Mononuclear cell (primary cell): Measurements from ENCODE around the gene ERV3-1. TPM values are rescaled to one million over a fixed set of nuclear protein-coding genes. Genes with fewer than 3 reads are reported as not detected.
"Not testable (repeated sequence)": the region's sequence is repeated elsewhere in the genome, so short reads cannot be mapped to it uniquely, and the experiment has no call there.

ENCODE experiments used
- H3K27me3 ChIP-seq: 2 replicates; pipeline ENCODE4 v1.6.0; 2011; ENCODE audit warnings: low read length, control low read depth; ENCODE audit not compliant: insufficient read depth
- H3K4me1 ChIP-seq: 2 replicates; pipeline ENCODE4 v1.5.1; 2011; ENCODE audit warnings: mild to moderate bottlenecking, low read length, control low read depth; ENCODE audit not compliant: insufficient read depth
- H3K4me3 ChIP-seq: 2 replicates; pipeline ENCODE4 v1.5.1; 2011; ENCODE audit warnings: mild to moderate bottlenecking, low read length, moderate library complexity
- H3K9me3 ChIP-seq: 2 replicates; pipeline ENCODE4 v1.5.1; 2011; ENCODE audit warnings: low read depth, mild to moderate bottlenecking, control low read depth, low read length
- total RNA-seq: library from RNA; depleted of rRNA; stranded (reverse); fragments of >200 nt; gene quantifications from one replicate; pipeline ENCODE4 v1.2.3, GENCODE V29; 2012

ERV3-1 gene, protein sequence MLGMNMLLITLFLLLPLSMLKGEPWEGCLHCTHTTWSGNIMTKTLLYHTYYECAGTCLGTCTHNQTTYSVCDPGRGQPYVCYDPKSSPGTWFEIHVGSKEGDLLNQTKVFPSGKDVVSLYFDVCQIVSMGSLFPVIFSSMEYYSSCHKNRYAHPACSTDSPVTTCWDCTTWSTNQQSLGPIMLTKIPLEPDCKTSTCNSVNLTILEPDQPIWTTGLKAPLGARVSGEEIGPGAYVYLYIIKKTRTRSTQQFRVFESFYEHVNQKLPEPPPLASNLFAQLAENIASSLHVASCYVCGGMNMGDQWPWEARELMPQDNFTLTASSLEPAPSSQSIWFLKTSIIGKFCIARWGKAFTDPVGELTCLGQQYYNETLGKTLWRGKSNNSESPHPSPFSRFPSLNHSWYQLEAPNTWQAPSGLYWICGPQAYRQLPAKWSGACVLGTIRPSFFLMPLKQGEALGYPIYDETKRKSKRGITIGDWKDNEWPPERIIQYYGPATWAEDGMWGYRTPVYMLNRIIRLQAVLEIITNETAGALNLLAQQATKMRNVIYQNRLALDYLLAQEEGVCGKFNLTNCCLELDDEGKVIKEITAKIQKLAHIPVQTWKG
- 16.0 TPM for total RNA-seq

DNA sequence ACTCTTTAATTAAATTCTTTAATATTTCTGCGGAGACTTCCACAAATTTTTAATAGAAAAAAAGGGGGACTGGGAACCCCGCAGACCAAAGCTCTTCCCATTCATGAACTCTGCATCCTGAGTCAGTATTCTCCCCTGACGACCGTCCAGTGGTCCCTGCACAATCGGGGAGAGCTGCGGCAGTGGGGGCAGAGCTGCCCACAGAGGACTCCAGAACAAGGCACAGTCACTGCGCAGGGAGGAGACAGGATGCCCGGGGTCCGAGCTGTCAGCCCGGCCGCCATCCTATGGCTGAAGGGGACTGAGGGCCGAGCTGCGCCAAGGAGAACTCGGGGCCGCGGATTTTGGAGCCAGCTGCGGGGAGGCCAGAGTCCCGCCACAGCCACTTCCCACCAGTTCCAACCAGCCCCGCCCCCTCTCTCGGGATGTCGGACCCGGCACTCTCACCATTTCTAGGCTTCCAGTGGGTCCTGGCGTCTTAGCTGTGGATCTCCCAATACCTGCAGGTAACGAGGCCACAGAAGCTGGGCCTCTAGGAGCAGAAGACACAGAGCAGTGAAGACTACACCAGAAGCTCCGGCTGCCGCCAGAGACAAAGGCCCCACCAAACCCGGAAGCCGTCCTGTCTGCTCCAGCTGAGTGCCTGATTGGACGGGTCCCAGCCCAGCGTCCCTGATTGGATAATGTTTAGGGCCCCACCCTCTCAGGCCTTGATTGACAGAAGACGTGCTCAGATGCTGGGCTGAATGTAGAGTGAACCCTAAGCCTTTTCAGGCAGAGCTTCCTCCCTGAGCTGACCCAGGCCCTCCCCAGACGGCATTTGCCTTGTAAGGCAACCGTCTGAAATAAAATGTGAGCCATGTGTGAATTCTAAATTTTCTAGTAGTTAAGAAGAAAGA, at the start of gene ERV3-1:
Gene ERV3-1 (minus strand): TSS at position 594 of the 899 bp plus-strand sequence. CDS start 13,661 bp downstream, outside the sequence.
- Histone ChIP-seq H3K27me3 (no peaks in the 10 kb centered on the region), H3K9me3 (peaks cover 5% of the 10 kb centered on the region), H3K4me3 (peak within 1 kb of the TSS; percentile 81), H3K4me1 (peaks cover 32% of the 10 kb centered on the region)

DNA sequence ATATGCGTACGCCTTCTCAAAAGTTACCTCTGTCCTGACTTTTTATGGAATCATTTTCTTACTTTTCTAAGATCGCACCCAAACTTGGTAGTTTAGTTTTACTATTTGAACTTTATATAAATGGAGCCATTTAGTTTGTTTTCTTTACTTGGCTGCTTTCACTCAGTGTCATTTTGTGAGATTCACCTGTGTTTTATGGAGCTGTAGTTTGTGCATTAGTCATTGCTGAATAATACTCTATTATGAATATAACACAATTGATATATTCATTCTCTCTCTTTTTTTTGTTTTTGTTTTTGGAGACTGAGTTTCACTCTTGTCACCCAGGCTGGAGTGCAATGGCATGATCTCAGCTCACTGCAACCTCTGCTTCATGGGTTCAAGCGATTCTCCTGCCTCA, 49.3 kb upstream of the ERV3-1 start:
- H3K4me1 ChIP-seq, H3K27me3 ChIP-seq, H3K4me3 ChIP-seq, H3K9me3 ChIP-seq: not testable (repeated sequence)

DNA sequence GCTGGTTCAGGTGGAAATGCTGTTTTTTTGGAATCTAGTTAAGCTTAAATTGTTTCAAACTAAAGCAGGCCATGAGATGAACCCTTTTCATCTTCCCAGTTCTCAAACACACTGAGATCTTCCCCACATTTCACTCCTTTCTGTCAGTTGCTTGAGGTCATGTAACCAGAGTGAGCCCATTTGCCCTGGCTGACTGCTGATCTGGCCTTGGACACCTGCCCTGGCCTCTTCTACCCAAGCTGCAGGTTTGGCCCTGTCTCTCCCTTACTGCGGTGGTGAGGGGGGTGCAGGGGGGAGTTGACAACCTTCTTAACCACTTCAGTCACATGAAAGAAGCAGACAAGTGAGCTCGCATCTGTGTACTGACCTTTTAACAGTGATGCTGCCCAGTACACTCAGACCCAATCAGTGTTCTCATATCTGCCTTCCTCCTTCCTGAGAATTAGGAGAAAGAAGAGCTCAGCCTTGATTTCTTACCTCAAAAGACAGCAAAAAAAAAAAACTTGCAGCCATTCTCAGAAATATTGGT, 48.0 kb upstream of the ERV3-1 start:
- not testable (repeated sequence) for H3K4me3 ChIP-seq, H3K27me3 ChIP-seq, H3K9me3 ChIP-seq, H3K4me1 ChIP-seq

DNA sequence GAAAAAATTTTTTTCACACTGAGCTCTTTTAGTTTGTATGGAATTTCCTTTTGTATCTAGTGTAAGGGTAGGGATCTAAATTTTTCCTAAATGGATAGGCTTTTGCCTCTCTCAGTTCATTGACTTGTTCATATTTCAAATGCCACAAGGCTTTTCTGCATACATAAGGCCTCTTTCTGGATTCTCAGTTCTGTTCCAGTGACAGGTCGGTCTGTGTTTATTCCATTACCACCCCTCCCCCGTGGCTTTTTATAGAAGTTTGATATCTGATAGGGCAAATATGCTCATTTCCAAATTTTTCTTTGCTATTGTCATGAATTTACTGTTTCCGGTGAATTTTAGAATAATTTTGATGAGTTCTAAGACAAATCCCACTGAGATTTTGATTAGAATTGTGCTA, 45.2 kb upstream of the ERV3-1 start:
- not testable (repeated sequence) for H3K4me1 ChIP-seq, H3K9me3 ChIP-seq, H3K4me3 ChIP-seq, H3K27me3 ChIP-seq

DNA sequence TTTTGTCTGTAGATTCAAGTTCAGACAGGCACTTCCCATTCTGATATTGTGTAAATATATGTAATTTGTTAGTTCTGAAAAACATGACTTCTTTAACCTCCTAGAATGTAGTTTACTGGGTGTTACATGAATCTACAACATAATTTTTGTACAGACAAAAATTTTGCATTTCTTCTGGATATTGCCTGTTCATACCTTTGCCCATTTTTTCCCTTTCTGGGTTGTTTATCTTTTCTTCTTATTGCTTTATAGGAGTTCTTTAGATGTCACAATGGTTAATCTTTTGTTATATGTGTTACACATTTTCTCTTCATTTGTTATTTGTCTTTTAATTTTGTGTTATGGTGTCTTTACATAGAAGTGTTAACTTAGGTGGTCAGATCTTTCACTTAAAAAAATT, 44.7 kb upstream of the ERV3-1 start:
- H3K4me1 ChIP-seq, H3K27me3 ChIP-seq, H3K9me3 ChIP-seq, H3K4me3 ChIP-seq: not testable (repeated sequence)

DNA sequence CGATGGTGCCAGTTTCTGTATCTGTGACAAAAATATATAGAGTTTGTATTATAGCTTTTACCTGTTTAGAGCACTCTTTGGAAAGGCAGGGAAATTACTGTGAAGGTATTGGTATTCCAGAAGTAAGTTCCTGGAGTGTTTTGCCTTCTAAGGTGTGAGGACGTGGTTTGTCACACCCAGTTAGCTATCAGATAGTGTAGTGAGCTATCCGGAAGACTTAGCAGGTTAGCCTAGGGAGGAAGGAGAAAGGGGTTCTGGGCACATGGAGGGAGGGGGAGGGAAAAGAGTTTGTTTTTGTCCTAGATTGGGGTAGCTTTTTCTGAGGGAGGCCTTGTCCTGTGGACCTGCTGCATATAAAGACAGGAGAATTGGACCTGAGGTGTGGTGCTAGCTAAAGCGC, 39.8 kb upstream of the ERV3-1 start:
- not testable (repeated sequence) for H3K27me3 ChIP-seq, H3K9me3 ChIP-seq, H3K4me3 ChIP-seq, H3K4me1 ChIP-seq

DNA sequence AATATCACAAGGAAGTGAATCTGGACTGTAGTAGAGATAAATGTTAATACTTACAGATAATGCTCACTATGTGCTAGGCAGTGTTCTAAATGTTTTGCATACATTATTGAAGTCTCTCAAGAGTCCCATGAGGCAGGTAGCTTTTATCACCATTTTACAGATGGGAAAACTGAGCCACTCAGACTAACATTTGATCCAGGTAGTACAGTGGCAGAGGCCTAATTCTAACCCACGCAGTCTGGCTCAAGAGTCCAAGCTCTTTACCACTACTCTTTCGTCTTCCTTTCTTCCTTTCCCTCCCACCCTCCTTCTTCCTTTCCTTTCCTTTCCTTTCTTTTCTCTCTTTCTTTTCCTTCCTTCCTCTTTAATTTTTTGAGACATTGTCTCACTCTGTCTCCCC, 39.1 kb upstream of the ERV3-1 start:
- not testable (repeated sequence) for H3K9me3 ChIP-seq, H3K4me3 ChIP-seq, H3K27me3 ChIP-seq, H3K4me1 ChIP-seq

DNA sequence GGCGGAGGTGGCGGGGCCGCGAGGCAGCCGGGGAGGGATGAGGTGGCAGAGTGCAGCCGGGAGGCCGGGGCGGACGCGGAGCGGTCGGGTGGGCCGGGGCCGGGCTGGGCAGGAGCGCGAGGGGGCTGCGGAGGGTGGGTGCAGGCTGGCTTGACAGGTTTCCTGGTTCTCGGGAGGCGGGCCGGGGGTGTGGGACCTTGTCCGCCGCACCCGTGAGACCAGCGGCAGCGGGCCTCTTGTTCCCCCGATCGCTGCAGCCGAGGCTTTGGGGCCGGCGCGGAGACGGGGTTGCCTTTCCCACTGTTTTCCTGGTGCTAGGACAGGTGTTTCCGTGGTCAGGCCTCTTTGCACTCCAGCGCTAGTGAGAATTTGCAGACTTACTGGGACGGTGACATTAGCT, 32.3 kb upstream of the ERV3-1 start:
- not testable (repeated sequence) for H3K27me3 ChIP-seq, H3K9me3 ChIP-seq
- Histone ChIP-seq H3K4me3 (peak overlapping the region; percentile 51), H3K4me1 (peaks cover 16% of the 10 kb centered on the region)

DNA sequence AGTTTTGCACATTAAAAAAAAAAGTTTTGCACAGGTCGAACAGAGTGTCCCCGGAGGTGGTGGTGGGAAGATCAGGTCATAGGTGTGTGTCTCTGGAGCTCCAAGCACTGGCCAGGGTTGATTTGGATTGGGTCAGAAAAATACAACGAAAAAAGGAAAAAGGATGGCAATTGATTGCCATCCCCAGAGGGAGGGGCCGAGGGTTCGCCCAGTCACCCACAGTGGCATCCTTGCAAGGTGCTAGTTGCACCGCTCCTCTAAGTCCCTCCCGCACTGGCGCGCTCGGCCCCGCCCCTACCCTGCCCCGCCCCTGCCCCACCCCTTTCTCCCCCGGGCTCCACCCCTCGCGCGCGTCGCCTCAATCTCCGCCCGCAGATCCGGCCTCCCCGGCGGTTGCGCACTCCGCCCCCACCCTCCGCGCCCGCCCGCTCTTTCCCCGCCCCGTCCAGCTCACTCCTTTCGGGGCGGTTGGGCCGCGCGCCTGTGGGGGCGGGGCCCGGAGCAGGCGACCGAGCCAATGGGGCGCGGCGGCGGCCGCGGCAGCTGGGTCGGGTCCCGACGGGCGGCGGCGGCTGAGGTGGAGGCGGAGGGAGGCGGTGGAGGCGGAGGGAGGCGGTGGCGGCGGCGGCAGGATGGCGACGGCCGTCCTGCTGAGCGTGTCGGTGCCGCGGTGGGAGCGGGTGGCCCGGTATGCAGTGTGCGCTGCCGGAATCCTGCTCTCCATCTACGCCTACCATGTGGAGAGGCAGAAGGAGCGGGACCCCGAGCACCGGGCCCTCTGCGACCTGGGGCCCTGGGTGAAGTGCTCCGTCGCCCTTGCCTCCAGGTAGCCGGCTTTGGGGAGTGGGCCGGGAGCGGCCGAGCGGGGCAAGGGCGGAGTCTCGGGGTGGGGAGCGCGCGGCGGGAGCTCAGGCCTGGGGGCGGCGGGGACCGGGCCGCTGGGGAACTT, 31.5 kb upstream of the ERV3-1 start:
- peak overlapping the region; percentile 51 for H3K4me3 ChIP-seq
- H3K27me3 ChIP-seq = no peaks in the 10 kb centered on the region
- no peaks in the 10 kb centered on the region for H3K9me3 ChIP-seq
- peaks cover 16% of the 10 kb centered on the region for H3K4me1 ChIP-seq

DNA sequence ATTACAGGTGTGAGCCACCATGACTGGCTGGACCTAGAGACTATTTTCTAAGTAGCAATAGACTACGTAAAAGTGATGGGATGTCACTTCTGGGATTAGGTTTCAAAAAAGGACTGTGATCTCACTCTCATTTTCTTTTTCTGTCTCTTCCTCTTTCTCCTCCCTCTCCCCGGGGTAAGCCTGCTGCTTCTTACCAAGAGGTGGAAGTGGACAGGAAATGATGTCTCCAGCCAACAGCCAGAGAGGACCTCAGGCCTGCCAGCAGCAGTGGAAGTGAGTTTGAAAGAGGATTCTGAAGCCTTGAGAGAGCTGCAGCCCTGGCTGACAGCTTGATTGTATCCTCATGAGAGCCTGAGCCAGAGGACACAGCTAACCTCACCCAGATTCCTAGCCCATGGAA, 30.0 kb upstream of the ERV3-1 start:
- peaks cover 16% of the 10 kb centered on the region for H3K4me1 ChIP-seq
- H3K4me3 ChIP-seq, H3K27me3 ChIP-seq, H3K9me3 ChIP-seq: not testable (repeated sequence)

DNA sequence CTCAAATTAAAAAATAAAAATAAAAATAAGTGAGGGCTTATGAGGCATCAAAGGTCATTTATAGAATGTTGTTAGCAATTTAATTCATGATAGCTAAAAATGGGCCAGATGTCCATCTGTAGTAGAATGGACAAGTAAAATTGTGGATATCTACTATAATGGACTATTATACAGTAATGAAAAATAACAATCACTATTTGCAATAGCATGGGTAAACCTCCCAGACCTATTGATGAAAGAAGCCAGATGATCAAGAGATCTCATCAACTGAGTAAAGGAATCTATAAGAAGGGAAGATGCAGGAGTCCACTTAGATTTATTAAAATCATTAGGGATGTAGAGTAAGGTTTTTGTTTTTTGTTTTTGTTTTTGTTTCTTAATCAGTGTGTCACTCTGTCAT, 29.0 kb upstream of the ERV3-1 start:
- not testable (repeated sequence) for H3K9me3 ChIP-seq, H3K4me3 ChIP-seq, H3K27me3 ChIP-seq
- peaks cover 16% of the 10 kb centered on the region for H3K4me1 ChIP-seq

DNA sequence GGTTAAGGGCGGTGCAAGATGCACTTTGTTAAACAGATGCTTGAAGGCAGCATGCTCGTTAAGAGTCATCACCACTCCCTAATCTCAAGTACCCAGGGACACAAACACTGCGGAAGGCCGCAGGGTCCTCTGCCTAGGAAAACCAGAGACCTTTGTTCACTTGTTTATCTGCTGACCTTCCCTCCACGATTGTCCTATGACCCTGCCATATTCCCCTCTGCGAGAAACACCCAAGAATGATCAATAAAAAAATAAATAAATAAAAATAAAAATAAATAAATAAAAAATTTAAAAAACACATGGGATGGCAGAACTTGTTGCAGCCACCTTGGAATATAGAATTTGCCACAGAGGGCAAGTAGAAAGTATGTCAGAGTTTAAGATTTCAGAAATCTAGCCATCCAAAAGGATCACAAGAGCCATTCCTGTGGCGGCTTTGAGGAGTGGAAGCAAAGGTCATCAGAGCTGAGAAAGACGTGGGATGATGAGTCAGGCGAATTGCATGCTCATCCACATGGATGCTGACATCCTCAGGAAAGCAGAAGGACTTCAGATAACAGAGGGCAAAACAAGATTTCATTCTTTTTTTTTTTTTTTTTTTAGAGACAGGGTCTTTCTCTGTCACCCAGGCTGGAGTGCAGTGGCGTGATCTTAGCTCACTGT, 27.8 kb upstream of the ERV3-1 start:
- not testable (repeated sequence) for H3K4me3 ChIP-seq, H3K27me3 ChIP-seq, H3K9me3 ChIP-seq
- H3K4me1 ChIP-seq = peaks cover 16% of the 10 kb centered on the region

DNA sequence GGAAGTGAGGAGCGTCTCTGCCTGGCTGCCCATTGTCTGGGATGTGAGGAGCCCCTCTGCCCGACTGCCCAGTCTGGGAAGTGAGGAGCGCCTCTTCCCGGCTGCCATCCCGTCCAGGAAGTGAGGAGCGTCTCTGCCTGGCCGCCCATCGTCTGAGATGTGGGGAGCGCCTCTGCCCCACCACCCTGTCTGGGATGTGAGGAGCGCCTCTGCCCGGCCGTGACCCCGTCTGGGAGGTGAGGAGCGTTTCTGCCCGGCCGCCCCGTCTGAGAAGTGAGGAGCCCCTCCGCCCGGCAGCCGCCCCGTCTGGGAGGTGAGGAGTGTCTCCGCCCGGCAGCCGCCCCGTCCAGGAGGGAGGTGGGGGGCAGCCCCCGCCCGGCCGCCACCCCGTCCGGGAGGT, 26.9 kb upstream of the ERV3-1 start:
- H3K4me1 ChIP-seq = peaks cover 12% of the 10 kb centered on the region
- not testable (repeated sequence) for H3K27me3 ChIP-seq, H3K9me3 ChIP-seq, H3K4me3 ChIP-seq

DNA sequence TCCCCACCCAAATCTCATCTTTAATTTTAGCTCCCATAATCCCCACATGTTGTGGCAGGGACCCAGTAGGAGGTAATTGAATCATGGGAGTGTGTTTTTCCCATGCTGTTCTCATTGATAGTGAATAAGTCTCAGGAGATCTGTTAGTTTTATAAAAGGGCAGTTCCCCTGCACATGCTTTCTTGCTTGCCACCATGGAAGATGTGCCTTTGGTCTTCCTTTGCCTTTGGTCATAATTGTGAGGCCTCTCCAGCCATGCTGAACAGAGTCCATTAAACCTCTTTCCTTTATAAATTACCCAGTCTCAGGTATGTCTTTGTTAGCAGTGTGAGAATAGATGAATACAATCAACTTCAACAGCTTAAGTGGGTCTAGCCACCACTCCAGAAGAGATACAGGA, 18.5 kb upstream of the ERV3-1 start:
- H3K4me3 ChIP-seq, H3K4me1 ChIP-seq: not testable (repeated sequence)

More for the DNA sequence above, 18.5 kb upstream of the ERV3-1 start:
- H3K27me3 ChIP-seq, H3K9me3 ChIP-seq: not testable (repeated sequence)
